22Rv1 (cell line): ENCODE results near the gene GOLGA8B.

Experiments
- ZFX ChIP-seq: fragments of 450-650 bp; IDR thresholded peaks from 2 replicates; pipeline ENCODE4 v1.6.1; 2017; ENCODE audit warnings: antibody characterized with exemption, borderline replicate concordance
- TF ChIP-seq, protein P1 (sequence below): fragments of 450-650 bp; IDR thresholded peaks from 2 replicates; pipeline ENCODE4 v1.5.1; 2017; ENCODE audit warnings: mild to moderate bottlenecking

DNA sequence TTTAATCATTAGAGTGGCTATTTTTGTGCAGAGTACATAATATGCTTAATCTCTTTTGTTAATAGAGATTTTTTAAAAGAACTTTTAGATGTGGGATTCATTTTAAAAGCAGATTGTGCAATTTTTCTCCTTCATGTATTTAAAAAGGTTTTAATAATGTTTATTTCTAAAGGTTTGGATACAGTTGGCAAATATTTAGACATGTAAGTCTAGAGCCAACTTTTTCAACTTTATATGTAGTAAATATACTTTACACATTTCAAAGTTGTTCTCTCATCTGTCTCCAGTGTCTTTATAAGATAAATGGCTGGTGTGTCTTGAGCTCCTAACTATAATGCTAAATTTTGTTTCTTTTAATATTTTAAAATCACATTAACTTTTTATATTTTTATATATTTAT is 22.7 kb upstream of the GOLGA8B start:
- TF ChIP-seq ZFX: no peak
- TF ChIP-seq, protein P1, sequence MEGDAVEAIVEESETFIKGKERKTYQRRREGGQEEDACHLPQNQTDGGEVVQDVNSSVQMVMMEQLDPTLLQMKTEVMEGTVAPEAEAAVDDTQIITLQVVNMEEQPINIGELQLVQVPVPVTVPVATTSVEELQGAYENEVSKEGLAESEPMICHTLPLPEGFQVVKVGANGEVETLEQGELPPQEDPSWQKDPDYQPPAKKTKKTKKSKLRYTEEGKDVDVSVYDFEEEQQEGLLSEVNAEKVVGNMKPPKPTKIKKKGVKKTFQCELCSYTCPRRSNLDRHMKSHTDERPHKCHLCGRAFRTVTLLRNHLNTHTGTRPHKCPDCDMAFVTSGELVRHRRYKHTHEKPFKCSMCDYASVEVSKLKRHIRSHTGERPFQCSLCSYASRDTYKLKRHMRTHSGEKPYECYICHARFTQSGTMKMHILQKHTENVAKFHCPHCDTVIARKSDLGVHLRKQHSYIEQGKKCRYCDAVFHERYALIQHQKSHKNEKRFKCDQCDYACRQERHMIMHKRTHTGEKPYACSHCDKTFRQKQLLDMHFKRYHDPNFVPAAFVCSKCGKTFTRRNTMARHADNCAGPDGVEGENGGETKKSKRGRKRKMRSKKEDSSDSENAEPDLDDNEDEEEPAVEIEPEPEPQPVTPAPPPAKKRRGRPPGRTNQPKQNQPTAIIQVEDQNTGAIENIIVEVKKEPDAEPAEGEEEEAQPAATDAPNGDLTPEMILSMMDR: no peak
